SK-N-SH (cell line): ENCODE data around the gene GJA3. TPM values are rescaled to one million over a fixed set of nuclear protein-coding genes. Genes with fewer than 3 reads are reported as not detected.
A peak's percentile ranks its signal among the peaks of the same experiment; 100 is the strongest.

ENCODE experiments used
- CTCF ChIA-PET: fragments of 300-600, 350-600 bp; formaldehyde crosslinking; extraction: SDS; loops from one replicate; lab custom pipeline; 2021; lab: Yijun Ruan, JAX
- POLR2A ChIA-PET: fragments of 350-600 bp; sonication (Branson Sonifier 250); formaldehyde crosslinking; extraction: SDS; loops from one replicate; lab custom pipeline; 2020; ENCODE audit warnings: antibody characterized with exemption, inconsistent platforms; lab: Yijun Ruan, JAX
- DNase-seq: peaks from one replicate; pipeline ENCODE4 v3.0.0; 2012
- H2AFZ ChIP-seq: fragments of 200-600 bp; sonication (generic); 2 replicates; pipeline ENCODE4 v1.8.1; 2016; ENCODE audit warnings: antibody characterized with exemption, mild to moderate bottlenecking, low read depth
- H3F3A ChIP-seq: fragments of 200-600 bp; sonication (generic); replicated peaks from 2 replicates; pipeline ENCODE3; 2016; ENCODE audit warnings: antibody characterized with exemption, mild to moderate bottlenecking; ENCODE audit not compliant: insufficient read depth
- H3K27ac ChIP-seq, 2 experiments: fragments of 200-500 bp in 1 of 2; fragments of 200-600 bp in 1 of 2; sonication (Bioruptor generic) in 1 of 2; sonication (generic), shearing (Covaris generic) in 1 of 2; 2 replicates each; pipeline versions ENCODE4 v1.5.1 to v1.6.1; 2014 to 2016; ENCODE audit warnings: low read depth in 2 of 2, inconsistent platforms in 1 of 2, low read length in 1 of 2, mild to moderate bottlenecking in 1 of 2, mixed read lengths in 1 of 2
- H3K27me3 ChIP-seq: fragments of 200-600 bp; sonication (generic), shearing (Covaris generic); 2 replicates; pipeline ENCODE4 v1.6.1; 2016; ENCODE audit warnings: mixed run types; ENCODE audit not compliant: insufficient read depth
- H3K36me3 ChIP-seq, 2 experiments: fragments of 200-500 bp in 1 of 2; fragments of 200-600 bp in 1 of 2; sonication (Bioruptor generic) in 1 of 2; sonication (generic) in 1 of 2; replicated peaks in 1 of 2; 2 replicates each; pipeline versions ENCODE3 to v1.5.1; 2014 to 2016; ENCODE audit warnings: low read length in 1 of 2, mild to moderate bottlenecking in 1 of 2; ENCODE audit not compliant: insufficient read depth in 2 of 2, control insufficient read depth in 1 of 2
- H3K4me1 ChIP-seq, 2 experiments: fragments of 200-500 bp in 1 of 2; fragments of 200-600 bp in 1 of 2; sonication (Bioruptor generic) in 1 of 2; sonication (generic), shearing (Covaris generic) in 1 of 2; 2 replicates each; pipeline versions ENCODE4 v1.5.1 to v1.6.1; 2014 to 2016; ENCODE audit warnings: low read depth in 1 of 2, low read length in 1 of 2, mixed run types in 1 of 2; ENCODE audit not compliant: insufficient read depth in 2 of 2, control insufficient read depth in 1 of 2
- H3K4me2 ChIP-seq: fragments of 200-600 bp; sonication (generic), shearing (Covaris generic); 2 replicates; pipeline ENCODE4 v1.6.1; 2017; ENCODE audit warnings: mixed run types
- H3K4me3 ChIP-seq, 2 experiments: fragments of 200-500 bp in 1 of 2; fragments of 200-600 bp in 1 of 2; sonication (Bioruptor generic) in 1 of 2; sonication (generic), shearing (Covaris generic) in 1 of 2; 2 replicates each; pipeline versions ENCODE4 v1.5.1 to v1.8.1; 2014 to 2016; ENCODE audit warnings: low read depth in 2 of 2, inconsistent platforms in 1 of 2, low read length in 1 of 2, mild to moderate bottlenecking in 1 of 2, mixed read lengths in 1 of 2, moderate library complexity in 1 of 2
- H3K79me2 ChIP-seq: fragments of 200-600 bp; sonication (generic); 2 replicates; pipeline ENCODE4 v1.8.1; 2017; ENCODE audit warnings: mild to moderate bottlenecking; ENCODE audit not compliant: insufficient read depth
- H3K9ac ChIP-seq: fragments of 200-600 bp; sonication (generic); 2 replicates; pipeline ENCODE4 v1.6.1; 2017; ENCODE audit warnings: mixed run types
- H3K9me2 ChIP-seq: fragments of 200-600 bp; sonication (generic); 2 replicates; pipeline ENCODE4 v1.6.1; 2017; ENCODE audit warnings: mixed run types
- H3K9me3 ChIP-seq: fragments of 200-600 bp; sonication (generic); 2 replicates; pipeline ENCODE4 v1.6.1; 2017; ENCODE audit warnings: mixed run types, mild to moderate bottlenecking, moderate library complexity
- H4K20me1 ChIP-seq: fragments of 200-600 bp; sonication (generic); 2 replicates; pipeline ENCODE4 v1.6.1; 2017; ENCODE audit warnings: mild to moderate bottlenecking, mixed run types; ENCODE audit not compliant: insufficient read depth
- CTCF ChIP-seq: fragments of 200-600 bp; sonication (generic); IDR thresholded peaks from 2 replicates; pipeline ENCODE4 v1.6.1; 2017; ENCODE audit warnings: antibody characterized with exemption, mild to moderate bottlenecking, moderate library complexity
- FOXM1 ChIP-seq: IDR thresholded peaks from 2 replicates; pipeline ENCODE4 v1.4.0; 2012; ENCODE audit warnings: low read depth, mild to moderate bottlenecking
- RAD21 ChIP-seq: IDR thresholded peaks from 2 replicates; pipeline ENCODE4 v1.6.1; 2012; ENCODE audit warnings: mild to moderate bottlenecking, low read length
- WGBS: methylation state at CpG from one replicate; pipeline ENCODE4 v1.1.6; 2017; ENCODE audit warnings: low lambda C conversion rate; 5-methylcytosine and 5-hydroxymethylcytosine counted together
- polyA plus RNA-seq, 3 experiments: library from polyadenylated mRNA; depleted of rRNA; stranded (reverse); fragments of >200 nt; gene quantifications; 2 replicates each; pipeline ENCODE4 v1.2.3, GENCODE V29; 2012

Gene GJA3
- polyA plus RNA-seq, 1 of the 3 experiments (the other 2 are of a cell fraction): not detected

DNA sequence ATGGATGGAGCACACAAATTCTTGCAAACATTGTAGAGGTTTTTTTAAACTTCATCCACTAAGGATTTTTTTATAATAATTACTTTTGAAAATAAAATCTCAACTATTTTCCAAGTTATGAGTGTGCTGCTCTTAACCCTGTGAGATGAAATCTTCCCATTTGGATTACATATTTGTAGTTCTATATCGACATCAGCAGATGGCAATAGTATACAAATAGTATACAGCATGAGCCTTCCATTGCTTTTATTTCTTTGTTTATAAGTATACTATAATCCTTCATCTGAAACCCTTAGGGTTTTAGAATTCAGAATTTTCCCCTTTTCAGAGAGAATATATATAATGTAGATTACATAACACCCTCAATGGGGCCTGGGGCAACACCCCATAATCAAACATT lies 70.5 kb downstream of the GJA3 start:
- no peak overlapping the region for H3K9ac ChIP-seq
- no peaks in the 10 kb centered on the region for H4K20me1 ChIP-seq
- no peaks in the 10 kb centered on the region for H3F3A ChIP-seq
- peaks cover 38 to 46% of the 10 kb centered on the region in 2 experiments for H3K36me3 ChIP-seq
- H3K4me2 ChIP-seq: no peak overlapping the region
- H3K79me2 ChIP-seq: no peaks in the 10 kb centered on the region
- H3K9me3 ChIP-seq: no peaks in the 10 kb centered on the region
- 86% methylated on average over 1 of the region's 1 CpG for WGBS
- H3K27ac ChIP-seq: no peak overlapping the region
- TF ChIP-seq FOXM1 (no peak), RAD21 (0 out of 2 replicates have a peak, but pooled peaks have one; percentile 26), CTCF (peak; percentile 33; the same call in 1 of the 2 replicates)
- TF ChIP-seq, all 33 proteins: peak for 2
- CTCF ChIA-PET: interaction anchor here (0.8 to 1.6 kb wide), 3 partner anchors 11 to 69 kb away, joined by 3 to 6 read pairs (median 5); no protein-coding TSS in a partner anchor
- no peaks in the 10 kb centered on the region for H3K4me1 ChIP-seq
- H2AFZ ChIP-seq: no peak overlapping the region
- no peak overlapping the region for H3K4me3 ChIP-seq
- POLR2A ChIA-PET: no interaction called here
- DNase-seq: no peak
- no peaks in the 10 kb centered on the region for H3K9me2 ChIP-seq
- H3K27me3 ChIP-seq: no peaks in the 10 kb centered on the region

Other genes starting within 250 kb of the GJA3 start
- gene ZMYM2, start 202.3 kb downstream of the GJA3 start, polyA plus RNA-seq (2012; rRNA removed): 11.5 and 15.8 TPM in 2 replicates
- gene GJB2, start 31.9 kb upstream of the GJA3 start, polyA plus RNA-seq (2012; rRNA removed): not detected in 2 replicates
- not detected in 2 replicates for gene GJB6, start 71.3 kb upstream of the GJA3 start, polyA plus RNA-seq (2012; rRNA removed)